Small intestine (tissue), 7 donors: ENCODE results near the gene SLC22A5. TPM values are rescaled to one million over a fixed set of nuclear protein-coding genes. Genes with fewer than 3 reads are reported as not detected.
A peak's percentile ranks its signal among the peaks of the same experiment; 100 is the strongest.

Experiments used
- DNase-seq, 2 donors: peaks; one replicate each; pipeline versions ENCODE4 v3.0.0 to v3.0.0-alpha.2; 2013
- FAIRE-seq: peaks from 2 replicates; lab custom pipeline; 2012; peaks lifted over from hg19 to GRCh38; lab: Jason Lieb, UNC
- H3K27ac ChIP-seq, 3 donors: one replicate each; pipeline ENCODE4 v1.5.1; 2013; ENCODE audit warnings: low read length in 2 of 3, mild to moderate bottlenecking in 2 of 3, control low read depth in 1 of 3, inconsistent platforms in 1 of 3, low read depth in 1 of 3, moderate library complexity in 1 of 3
- H3K27me3 ChIP-seq, 3 donors: one replicate each; pipeline ENCODE4 v1.6.1; 2013; ENCODE audit warnings: low read length in 3 of 3, inconsistent platforms in 1 of 3; ENCODE audit not compliant: control insufficient read depth in 3 of 3, insufficient read depth in 3 of 3
- H3K36me3 ChIP-seq, 3 donors: one replicate each; pipeline ENCODE4 v1.6.1; 2013; ENCODE audit warnings: low read length in 3 of 3, inconsistent platforms in 1 of 3, low read depth in 1 of 3, mild to moderate bottlenecking in 1 of 3, moderate library complexity in 1 of 3; ENCODE audit not compliant: control insufficient read depth in 3 of 3, insufficient read depth in 2 of 3
- H3K4me1 ChIP-seq, 3 donors: one replicate each; pipeline ENCODE4 v1.6.1; 2013; ENCODE audit warnings: low read length in 2 of 3, inconsistent platforms in 1 of 3, low read depth in 1 of 3, mild to moderate bottlenecking in 1 of 3, moderate library complexity in 1 of 3; ENCODE audit not compliant: control insufficient read depth in 3 of 3, insufficient read depth in 2 of 3
- H3K4me3 ChIP-seq, 3 donors: one replicate each; pipeline ENCODE4 v1.5.1; 2013; ENCODE audit warnings: low read length in 3 of 3, control low read depth in 1 of 3, inconsistent platforms in 1 of 3, low read depth in 1 of 3, mild to moderate bottlenecking in 1 of 3, moderate library complexity in 1 of 3
- H3K9me3 ChIP-seq, 2 donors: one replicate each; pipeline ENCODE4 v1.6.1; 2013; ENCODE audit warnings: low read depth in 1 of 2, low read length in 1 of 2; ENCODE audit not compliant: control insufficient read depth in 2 of 2, insufficient read depth in 1 of 2
- WGBS, 3 donors: extraction: QIAGEN DNeasy Blood & Tissue Kit; methylation state at CpG; one replicate each; pipeline ENCODE4 v1.1.7; 2013; 5-methylcytosine and 5-hydroxymethylcytosine counted together
- polyA plus RNA-seq, 4 donors: library from polyadenylated mRNA; stranded (reverse) in 3 of 4; unstranded in 1 of 4; fragments of 200-250 nt in 3 of 4; fragments of 120-200 nt in 1 of 4; gene quantifications; one replicate each; pipeline versions ENCODE4 v1.2.1 to v1.2.3, GENCODE V29; 2013
- donor health status: healthy with polysubstance abuse.
- donor health status: control.
- donor health status: control.
- donor health status: Bipolar disorder and iron deficiency.
- donor health status: healthy.

The SLC22A5 gene
- polyA plus RNA-seq, 4 donors: 9.4 to 37.8 (median 21.9) TPM

DNA sequence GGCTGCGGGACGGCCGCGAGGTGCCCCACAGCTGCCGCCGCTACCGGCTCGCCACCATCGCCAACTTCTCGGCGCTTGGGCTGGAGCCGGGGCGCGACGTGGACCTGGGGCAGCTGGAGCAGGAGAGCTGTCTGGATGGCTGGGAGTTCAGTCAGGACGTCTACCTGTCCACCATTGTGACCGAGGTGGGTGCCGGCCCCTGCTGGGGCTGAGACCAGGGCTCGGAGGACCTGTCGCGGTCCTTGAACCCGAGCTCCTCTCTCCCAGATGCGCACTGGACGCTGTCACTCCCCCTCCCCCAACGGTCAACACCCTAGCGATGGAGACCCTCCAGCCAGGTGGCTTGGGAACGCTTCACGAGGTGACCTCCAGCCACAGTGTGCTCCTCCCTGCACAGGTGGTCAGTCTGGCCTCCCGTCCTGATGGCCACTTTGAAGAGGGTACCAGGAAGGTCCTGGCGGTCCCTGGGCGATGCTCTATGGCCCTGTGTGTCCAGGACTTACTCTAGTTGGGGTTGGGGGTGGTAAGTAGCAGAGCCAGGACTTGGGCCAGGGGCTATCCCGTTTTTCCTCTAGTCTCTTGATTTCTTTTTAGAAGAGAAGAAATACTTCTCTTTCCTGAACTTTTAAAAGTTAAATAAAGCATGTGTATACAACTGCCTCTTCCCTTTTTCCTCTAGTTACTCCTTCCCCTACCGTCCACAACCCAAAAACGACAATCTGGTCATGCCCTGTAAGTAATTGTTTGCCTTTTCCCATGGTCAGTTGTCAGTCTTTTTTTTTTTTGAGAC lies 866 bp downstream of the SLC22A5 start:
- Histone ChIP-seq H3K36me3 (peaks cover 0 to 20% (median 0%) of the 10 kb centered on the region in 3 donors), H3K27ac (peak overlapping the region; percentile 80 to 94 (median 93)), H3K27me3 (no peaks in the 10 kb centered on the region), H3K9me3 (no peaks in the 10 kb centered on the region), H3K4me3 (peak overlapping the region; percentile 45 to 79 (median 64)), H3K4me1 (peaks cover 0 to 31% (median 2%) of the 10 kb centered on the region in 3 donors)
- FAIRE-seq: no peak
- 8 to 15% (median 12%) methylated on average over 34 of the region's 34 CpGs for WGBS, 3 donors
- peak in 1 of 2 donors; percentile 36 for DNase-seq

DNA sequence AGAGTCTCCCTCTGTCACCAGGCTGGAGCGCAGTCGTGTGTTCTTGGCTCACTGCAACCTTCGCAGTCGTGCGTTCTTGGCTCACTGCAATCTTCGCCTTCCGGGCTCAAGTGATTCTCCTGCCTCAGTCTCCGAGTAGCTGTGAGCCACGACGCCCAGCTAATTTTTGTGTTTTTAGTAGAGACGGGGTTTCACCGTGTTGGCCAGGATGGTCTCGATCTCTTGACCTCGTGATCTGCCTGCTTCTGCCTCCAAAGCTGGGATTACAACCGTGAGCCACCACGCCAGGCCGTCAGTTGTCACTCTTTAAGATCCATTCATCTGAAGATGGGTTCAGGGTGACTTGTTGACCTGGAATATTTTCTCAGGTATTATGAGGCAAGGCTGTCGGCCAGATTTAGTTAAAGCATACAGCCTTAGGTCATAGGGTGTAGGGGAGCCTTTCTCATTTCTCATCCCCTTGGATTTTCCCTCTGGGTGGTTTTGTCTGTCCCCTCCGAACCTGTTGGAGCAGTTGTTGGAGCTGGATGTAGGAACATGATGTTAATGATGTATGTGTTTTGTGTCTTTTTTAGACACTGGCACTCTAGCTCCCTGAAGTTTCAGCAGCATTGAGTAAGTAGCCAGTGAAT lies 1.6 kb downstream of the SLC22A5 start:
- H3K36me3 ChIP-seq: peaks cover 0 to 22% (median 0%) of the 10 kb centered on the region in 3 donors
- FAIRE-seq: no peak
- no peaks in the 10 kb centered on the region for H3K27me3 ChIP-seq
- H3K9me3 ChIP-seq: no peaks in the 10 kb centered on the region
- peak in 1 of 2 donors; percentile 58 for DNase-seq
- 25 to 60% (median 45%) methylated on average over 19 of the region's 19 CpGs for WGBS, 3 donors
- H3K4me1 ChIP-seq: peaks cover 0 to 29% (median 2%) of the 10 kb centered on the region in 3 donors
- H3K27ac ChIP-seq: peak overlapping the region in 2 of 3 donors; percentile 5 to 93
- peak overlapping the region in 2 of 3 donors; percentile 64 to 79 for H3K4me3 ChIP-seq

- WGBS, 3 donors: 47 to 74% (median 59%) methylated on average over 5 of the region's 5 CpGs
- H3K4me1 ChIP-seq: peaks cover 0 to 29% (median 2%) of the 10 kb centered on the region in 3 donors
- DNase-seq (peak in 1 of 2 donors; percentile 33), FAIRE-seq (no peak)
- H3K27ac ChIP-seq: peak overlapping the region in 2 of 3 donors; percentile 5 to 72
- H3K4me3 ChIP-seq: peak overlapping the region in 2 of 3 donors; percentile 64 to 79
- H3K27me3 ChIP-seq: no peaks in the 10 kb centered on the region
- no peaks in the 10 kb centered on the region for H3K9me3 ChIP-seq
- H3K36me3 ChIP-seq: peaks cover 0 to 27% (median 0%) of the 10 kb centered on the region in 3 donors
Observed at GRCh38 chr5:132371603-132371994, 2.1 kb downstream of the SLC22A5 start.

DNA sequence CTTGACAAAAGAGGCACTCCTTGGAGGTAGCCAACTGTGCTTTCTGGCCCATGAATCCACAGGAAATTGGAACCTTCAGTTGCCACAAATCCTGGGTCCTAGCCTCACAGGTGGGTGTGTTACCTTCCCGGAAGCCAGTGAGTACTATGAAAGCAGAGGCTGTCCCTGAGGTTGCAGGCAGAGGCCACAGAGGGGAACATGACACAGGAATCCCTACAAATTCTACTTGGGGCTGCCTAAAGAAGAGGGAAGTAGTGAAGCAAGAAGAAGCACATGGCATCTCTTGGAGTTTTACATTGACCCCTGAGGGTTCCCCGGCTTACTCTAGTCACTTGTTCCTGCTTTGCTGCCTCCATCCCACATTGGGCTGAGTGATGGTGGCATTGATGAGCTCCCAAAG lies 2.6 kb downstream of the SLC22A5 start:
- no peaks in the 10 kb centered on the region for H3K27me3 ChIP-seq
- 54 to 69% (median 56%) methylated on average over 2 of the region's 2 CpGs for WGBS, 3 donors
- peaks cover 0 to 29% (median 2%) of the 10 kb centered on the region in 3 donors for H3K4me1 ChIP-seq
- H3K36me3 ChIP-seq: peaks cover 0 to 32% (median 0%) of the 10 kb centered on the region in 3 donors
- peak overlapping the region in 1 of 3 donors; percentile 79 for H3K4me3 ChIP-seq
- peak in 1 of 2 donors; percentile 36 for DNase-seq
- no peaks in the 10 kb centered on the region for H3K9me3 ChIP-seq
- peak overlapping the region; percentile 5 to 36 (median 21) for H3K27ac ChIP-seq
- FAIRE-seq: no peak

GRCh38 chr5:132372542-132372941 lies 3.0 kb downstream of the SLC22A5 start:
- FAIRE-seq (no peak), DNase-seq (no peak)
- Histone ChIP-seq H3K4me3 (peak overlapping the region in 1 of 3 donors; percentile 79), H3K9me3 (no peaks in the 10 kb centered on the region), H3K36me3 (peaks cover 0 to 36% (median 0%) of the 10 kb centered on the region in 3 donors), H3K27me3 (no peaks in the 10 kb centered on the region), H3K27ac (peak overlapping the region in 2 of 3 donors; percentile 5 to 21), H3K4me1 (peaks cover 0 to 29% (median 2%) of the 10 kb centered on the region in 3 donors)

DNA sequence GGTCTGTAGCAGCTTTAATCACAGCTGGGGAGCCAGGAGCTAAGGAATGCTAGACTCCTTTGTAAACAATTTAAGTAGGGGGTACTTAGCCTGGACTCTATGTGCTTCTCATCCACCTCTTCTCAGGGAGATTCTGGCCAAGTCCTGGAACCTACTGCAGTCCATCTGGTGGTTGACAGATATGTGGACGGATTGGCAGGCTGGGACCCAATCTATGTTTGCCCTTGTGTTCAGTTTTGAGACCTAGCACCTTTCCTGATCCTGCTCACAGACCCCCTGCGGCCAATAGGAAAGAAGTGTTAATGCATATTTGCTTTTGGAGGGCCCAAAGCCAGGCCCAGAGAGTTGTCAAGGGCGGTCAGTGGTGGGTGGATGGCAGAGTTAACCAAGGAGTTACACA lies 6.4 kb downstream of the SLC22A5 start:
- Histone ChIP-seq H3K27ac (no peak overlapping the region), H3K4me3 (no peak overlapping the region), H3K9me3 (no peaks in the 10 kb centered on the region), H3K27me3 (no peaks in the 10 kb centered on the region), H3K4me1 (peaks cover 0 to 27% (median 2%) of the 10 kb centered on the region in 3 donors), H3K36me3 (peaks cover 0 to 58% (median 0%) of the 10 kb centered on the region in 3 donors)
- no peak for FAIRE-seq
- no peak for DNase-seq
- WGBS, 3 donors: 90 to 94% (median 91%) methylated on average over 3 of the region's 3 CpGs

DNA sequence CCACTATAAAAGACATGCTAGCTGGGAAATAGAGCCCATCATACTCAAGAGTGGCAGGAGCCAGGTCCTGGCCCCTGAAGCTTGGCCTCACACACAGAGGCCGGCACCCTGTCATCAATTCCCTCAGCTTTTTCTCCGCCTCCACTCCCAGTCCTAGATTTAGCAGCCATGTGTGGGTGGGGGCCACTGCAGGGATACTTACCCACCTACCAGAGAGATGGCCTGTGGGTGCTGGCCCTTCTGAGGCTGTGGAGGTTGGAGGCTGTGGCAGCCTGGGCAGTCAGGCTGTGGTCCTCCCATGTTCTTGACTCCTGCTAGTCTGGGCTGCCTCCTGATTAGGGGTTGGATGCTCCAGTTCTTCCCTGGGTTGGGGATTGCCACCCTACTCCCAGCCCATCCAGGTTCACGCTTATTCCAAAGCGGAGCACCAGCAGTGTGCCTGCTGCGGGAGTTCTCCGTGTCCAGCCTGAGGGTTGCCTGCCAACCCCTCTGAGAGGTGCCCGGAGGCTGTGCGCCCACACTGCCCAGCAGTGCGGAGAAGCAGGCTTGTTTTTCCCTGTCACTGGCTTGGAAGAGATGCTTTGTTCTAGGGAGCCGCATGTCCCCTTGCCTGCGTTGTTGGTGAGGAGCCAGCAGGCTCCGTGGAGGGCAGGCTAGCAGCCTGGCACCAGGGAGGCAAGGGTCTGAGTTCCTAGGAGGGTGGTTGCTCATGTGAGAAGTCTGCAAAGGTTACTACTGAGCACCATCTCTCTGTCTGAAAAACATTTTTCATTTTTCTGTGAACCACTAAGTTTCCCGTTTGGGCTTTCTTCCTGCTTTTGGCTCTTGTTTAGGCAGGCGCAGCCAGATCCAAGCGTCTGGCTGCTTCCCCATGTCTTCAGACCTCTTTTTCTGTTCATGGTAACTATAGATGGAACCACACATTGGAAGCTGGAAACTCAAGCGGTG lies 7.5 kb downstream of the SLC22A5 start:
- 84 to 95% (median 93%) methylated on average over 16 of the region's 16 CpGs for WGBS, 3 donors
- H3K27me3 ChIP-seq: no peaks in the 10 kb centered on the region
- FAIRE-seq: no peak
- no peak overlapping the region for H3K4me3 ChIP-seq
- no peak overlapping the region for H3K27ac ChIP-seq
- no peaks in the 10 kb centered on the region for H3K9me3 ChIP-seq
- no peak for DNase-seq
- H3K4me1 ChIP-seq: peaks cover 0 to 19% (median 2%) of the 10 kb centered on the region in 3 donors
- peaks cover 0 to 60% (median 0%) of the 10 kb centered on the region in 3 donors for H3K36me3 ChIP-seq
